HCT116 (cell line): ENCODE measurements around the gene SEZ6. TPM values are rescaled to one million over a fixed set of nuclear protein-coding genes. Genes with fewer than 3 reads are reported as not detected.

Experiments used
- ATAC-seq: fragments of 200-7000 bp; cut with Tn5 transposase; 2 replicates; pipeline ENCODE4 v1.9.1; 2020; ENCODE audit warnings: mild to moderate bottlenecking, moderate library complexity
- BruUV-seq: library from RNA; stranded (reverse); fragments of 400-500 nt; replicated peaks from 2 replicates; lab custom pipeline; 2021; lab: Mats Ljungman, UMichigan
- CTCF ChIA-PET: fragments of 300-600 bp; sonication (Branson Sonifier 250); formaldehyde crosslinking; loops from one replicate; lab custom pipeline; 2021; ENCODE audit warnings: antibody characterized with exemption; lab: Charles Lee
- POLR2A ChIA-PET: fragments of 300-600, 350-600 bp; sonication (Branson Sonifier 250); formaldehyde crosslinking; loops from one replicate; lab custom pipeline; 2021; ENCODE audit warnings: antibody characterized with exemption; lab: Charles Lee
- RAD21 ChIA-PET, 2 experiments: fragments of 300-600 bp; sonication (Branson Sonifier 250); formaldehyde crosslinking; loops; one replicate each; lab custom pipeline; 2023; ENCODE audit warnings: low total read pairs in 2 of 2; ENCODE audit not compliant: uncharacterized antibody in 2 of 2, unreplicated experiment in 2 of 2, low non-redundant PET in 1 of 2; lab: Charles Lee
- DNase-seq: peaks from one replicate; pipeline ENCODE4 v3.0.0-alpha.2; 2010; ENCODE audit warnings: low read depth, low spot score
- H2AFZ ChIP-seq: fragments of 200-600 bp; shearing (Covaris generic), sonication (generic); 2 replicates; pipeline ENCODE4 v1.6.1; 2017; ENCODE audit warnings: low read depth, mixed run types, mixed read lengths, antibody characterized with exemption, low read length; ENCODE audit not compliant: poor library complexity, severe bottlenecking
- H3K27ac ChIP-seq: 2 replicates; pipeline ENCODE4 v1.5.1; 2012; ENCODE audit warnings: low read depth, low read length
- H3K27me3 ChIP-seq: fragments of 200-600 bp; sonication (generic); 2 replicates; pipeline ENCODE4 v1.6.1; 2016; ENCODE audit warnings: mixed run types, low read length, mixed read lengths; ENCODE audit not compliant: insufficient read depth
- H3K36me3 ChIP-seq, 2 experiments: fragments of 200-500 bp in 1 of 2; fragments of 200-600 bp in 1 of 2; sonication (Bioruptor generic) in 1 of 2; sonication (generic) in 1 of 2; 2 replicates each; pipeline versions ENCODE4 v1.5.1 to v1.6.1; 2014 to 2016; ENCODE audit warnings: low read length in 2 of 2, inconsistent platforms in 1 of 2, mixed read lengths in 1 of 2, mixed run types in 1 of 2; ENCODE audit not compliant: insufficient read depth in 2 of 2, control insufficient read depth in 1 of 2
- H3K4me1 ChIP-seq, 2 experiments: fragments of 200-600 bp in 1 of 2; sonication (generic) in 1 of 2; 2 replicates each; pipeline versions ENCODE4 v1.5.1 to v1.6.1; 2012 to 2017; ENCODE audit warnings: low read length in 2 of 2, inconsistent platforms in 1 of 2, mild to moderate bottlenecking in 1 of 2, mixed read lengths in 1 of 2, mixed run types in 1 of 2, moderate library complexity in 1 of 2; ENCODE audit not compliant: insufficient read depth in 2 of 2, control insufficient read depth in 1 of 2
- H3K4me2 ChIP-seq: fragments of 200-600 bp; sonication (generic); 2 replicates; pipeline ENCODE4 v1.6.1; 2017; ENCODE audit warnings: mixed run types, low read length, mixed read lengths
- H3K4me3 ChIP-seq, 2 experiments: fragments of 200-600 bp in 1 of 2; sonication (generic) in 1 of 2; replicated peaks in 1 of 2; 2 replicates each; pipeline ENCODE4 v1.5.1; 2011 to 2016; ENCODE audit warnings: low read length in 2 of 2, control low read depth in 1 of 2, low read depth in 1 of 2, mild to moderate bottlenecking in 1 of 2, mixed read lengths in 1 of 2, mixed run types in 1 of 2
- H3K79me2 ChIP-seq: fragments of 200-600 bp; sonication (generic); 2 replicates; pipeline ENCODE4 v1.6.1; 2017; ENCODE audit warnings: mild to moderate bottlenecking, mixed run types, low read length, moderate library complexity, mixed read lengths; ENCODE audit not compliant: insufficient read depth
- H3K9ac ChIP-seq: fragments of 200-600 bp; sonication (generic); 2 replicates; pipeline ENCODE4 v1.6.1; 2016; ENCODE audit warnings: low read length, mixed read lengths
- H3K9me2 ChIP-seq: fragments of 200-600 bp; sonication (generic), shearing (Covaris generic); 2 replicates; pipeline ENCODE4 v1.6.1; 2017; ENCODE audit warnings: mixed run types, mild to moderate bottlenecking, moderate library complexity; ENCODE audit not compliant: insufficient read depth
- H3K9me3 ChIP-seq, 2 experiments: fragments of 200-500 bp in 1 of 2; fragments of 200-600 bp in 1 of 2; sonication (Bioruptor generic) in 1 of 2; sonication (generic) in 1 of 2; 2 replicates each; pipeline ENCODE4 v1.6.1; 2014 to 2017; ENCODE audit warnings: low read length in 2 of 2, mixed read lengths in 2 of 2, inconsistent platforms in 1 of 2, low read depth in 1 of 2, mild to moderate bottlenecking in 1 of 2, mixed run types in 1 of 2, moderate library complexity in 1 of 2; ENCODE audit not compliant: control insufficient read depth in 1 of 2, insufficient read depth in 1 of 2
- H4K20me1 ChIP-seq: fragments of 200-600 bp; sonication (generic), shearing (Covaris generic); 2 replicates; pipeline ENCODE4 v1.6.1; 2017; ENCODE audit warnings: mixed run types, mild to moderate bottlenecking, moderate library complexity; ENCODE audit not compliant: insufficient read depth
- ATF3 ChIP-seq: IDR thresholded peaks from 2 replicates; pipeline ENCODE4 v1.6.1; 2012
- CBX3 ChIP-seq: IDR thresholded peaks from 2 replicates; pipeline ENCODE4 v1.6.1; 2012; ENCODE audit warnings: low read depth
- CEBPB ChIP-seq: IDR thresholded peaks from 2 replicates; pipeline ENCODE4 v1.6.1; 2012; ENCODE audit warnings: low read depth
- EGR1 ChIP-seq: IDR thresholded peaks from 2 replicates; pipeline ENCODE4 v1.6.1; 2012; ENCODE audit warnings: low read depth
- EZH2 ChIP-seq: fragments of 200-600 bp; sonication (generic); IDR thresholded peaks from 2 replicates; pipeline ENCODE4 v1.6.1; 2017; ENCODE audit warnings: antibody characterized with exemption, mixed run types
- EZH2phosphoT487 ChIP-seq: fragments of 200-600 bp; IDR thresholded peaks from 2 replicates; pipeline ENCODE4 v1.6.1; 2018; ENCODE audit warnings: antibody characterized with exemption, borderline replicate concordance
- FOSL1 ChIP-seq: IDR thresholded peaks from 2 replicates; pipeline ENCODE4 v1.6.1; 2012; ENCODE audit warnings: low read depth
- JUND ChIP-seq: IDR thresholded peaks from 2 replicates; pipeline ENCODE4 v1.6.1; 2012
- POLR2A ChIP-seq: IDR thresholded peaks from 2 replicates; pipeline ENCODE4 v1.7.0; 2011; ENCODE audit warnings: borderline replicate concordance; ENCODE audit not compliant: insufficient read depth, insufficient read length; ENCODE audit errors: extremely low read depth
- POLR2AphosphoS5 ChIP-seq: IDR thresholded peaks from 2 replicates; pipeline ENCODE4 v1.6.1; 2011; ENCODE audit warnings: mild to moderate bottlenecking, low read depth, low read length, moderate library complexity
- RAD21 ChIP-seq: IDR thresholded peaks from 2 replicates; pipeline ENCODE4 v1.6.1; 2012; ENCODE audit warnings: low read depth, mild to moderate bottlenecking
- SP1 ChIP-seq: IDR thresholded peaks from 2 replicates; pipeline ENCODE4 v1.6.1; 2012; ENCODE audit warnings: low read depth
- SRF ChIP-seq: IDR thresholded peaks from 2 replicates; pipeline ENCODE4 v1.6.1; 2012; ENCODE audit warnings: low read depth
- TCF7L2 ChIP-seq: IDR thresholded peaks from 2 replicates; pipeline ENCODE4 v1.7.0; 2011; ENCODE audit warnings: borderline replicate concordance, inconsistent platforms; ENCODE audit not compliant: insufficient read depth, insufficient read length; ENCODE audit errors: extremely low read depth
- ZBTB33 ChIP-seq: IDR thresholded peaks from 2 replicates; pipeline ENCODE4 v1.6.1; 2011; ENCODE audit warnings: mild to moderate bottlenecking, low read length, moderate library complexity; ENCODE audit not compliant: insufficient replicate concordance; ENCODE audit errors: extremely low read depth
- ZFX ChIP-seq: fragments of 450-650 bp; IDR thresholded peaks from 2 replicates; pipeline ENCODE4 v1.6.1; 2017
- intact Hi-C: fragments of 100-400 bp; cut with micrococcal nuclease; formaldehyde crosslinking; loops from 2 replicates; pipeline ENCODE4 v1.10.0; 2022
- total RNA-seq: library from RNA; stranded (reverse); gene quantifications from one replicate; pipeline ENCODE4 v1.2.1, GENCODE V29; 2021; ENCODE audit not compliant: unreplicated experiment
- TF ChIP-seq, protein P1 (sequence below), 3 experiments: fragments of 200-600 bp in 1 of 3; sonication (generic) in 1 of 3; IDR thresholded peaks in 2 of 3; conservative IDR thresholded peaks in 1 of 3; 2 replicates each; pipeline ENCODE4 v1.5.1; 2012 to 2017; ENCODE audit warnings: low read depth in 2 of 3, low read length in 2 of 3, antibody characterized with exemption in 1 of 3, borderline replicate concordance in 1 of 3, control low read depth in 1 of 3, mild to moderate bottlenecking in 1 of 3, mixed read lengths in 1 of 3, mixed run types in 1 of 3, moderate library complexity in 1 of 3; ENCODE audit not compliant: insufficient read depth in 1 of 3
- TF ChIP-seq, protein P2 (sequence below): IDR thresholded peaks from 2 replicates; pipeline ENCODE4 v1.6.1; 2012
- TF ChIP-seq, protein P3 (sequence below): IDR thresholded peaks from 2 replicates; pipeline ENCODE4 v1.6.1; 2012; ENCODE audit warnings: low read depth

SEZ6 gene
- total RNA-seq, 1 experiment from 2014 or later = 0.22 TPM

- CTCF ChIA-PET = no interaction called here
- Histone ChIP-seq H3K79me2 (no peaks in the 10 kb centered on the region), H3K9me2 (no peaks in the 10 kb centered on the region), H3K27ac (no peak overlapping the region), H3K9ac (no peak overlapping the region), H4K20me1 (no peaks in the 10 kb centered on the region), H3K4me3 (no peak overlapping the region), H3K4me2 (no peak overlapping the region), H3K36me3 (no peaks in the 10 kb centered on the region), H3K4me1 (peaks cover 0 to under 1% of the 10 kb centered on the region in 2 experiments; a peak in 2 of 4 replicates), H3K27me3 (peaks cover 51% of the 10 kb centered on the region), H3K9me3 (no peaks in the 10 kb centered on the region), H2AFZ (no peak overlapping the region)
- DNase-seq (no peak), ATAC-seq (no peak)
- RAD21 ChIA-PET = no interaction called here
- POLR2A ChIA-PET = no interaction called here
- TF ChIP-seq CBX3 = no peak
- TF ChIP-seq, protein P1, sequence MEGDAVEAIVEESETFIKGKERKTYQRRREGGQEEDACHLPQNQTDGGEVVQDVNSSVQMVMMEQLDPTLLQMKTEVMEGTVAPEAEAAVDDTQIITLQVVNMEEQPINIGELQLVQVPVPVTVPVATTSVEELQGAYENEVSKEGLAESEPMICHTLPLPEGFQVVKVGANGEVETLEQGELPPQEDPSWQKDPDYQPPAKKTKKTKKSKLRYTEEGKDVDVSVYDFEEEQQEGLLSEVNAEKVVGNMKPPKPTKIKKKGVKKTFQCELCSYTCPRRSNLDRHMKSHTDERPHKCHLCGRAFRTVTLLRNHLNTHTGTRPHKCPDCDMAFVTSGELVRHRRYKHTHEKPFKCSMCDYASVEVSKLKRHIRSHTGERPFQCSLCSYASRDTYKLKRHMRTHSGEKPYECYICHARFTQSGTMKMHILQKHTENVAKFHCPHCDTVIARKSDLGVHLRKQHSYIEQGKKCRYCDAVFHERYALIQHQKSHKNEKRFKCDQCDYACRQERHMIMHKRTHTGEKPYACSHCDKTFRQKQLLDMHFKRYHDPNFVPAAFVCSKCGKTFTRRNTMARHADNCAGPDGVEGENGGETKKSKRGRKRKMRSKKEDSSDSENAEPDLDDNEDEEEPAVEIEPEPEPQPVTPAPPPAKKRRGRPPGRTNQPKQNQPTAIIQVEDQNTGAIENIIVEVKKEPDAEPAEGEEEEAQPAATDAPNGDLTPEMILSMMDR (IDR thresholded peaks at IDR 0.05 in 2 of 3, conservative IDR thresholded peaks at IDR 0.05 in 1 of 3; ENCODE audit: borderline replicate concordance in 1 of 3, insufficient read depth in 1 of 3, low read depth in 2 of 3, low read length in 2 of 3) = no peak
- no peak for TF ChIP-seq SRF
- TF ChIP-seq POLR2AphosphoS5 = no peak
- no peak for TF ChIP-seq POLR2A
- no peak for TF ChIP-seq TCF7L2
- no peak for TF ChIP-seq CEBPB
- no peak for TF ChIP-seq ATF3
- TF ChIP-seq ZBTB33 = no peak
- no peak for TF ChIP-seq EZH2phosphoT487
- TF ChIP-seq, protein P2, sequence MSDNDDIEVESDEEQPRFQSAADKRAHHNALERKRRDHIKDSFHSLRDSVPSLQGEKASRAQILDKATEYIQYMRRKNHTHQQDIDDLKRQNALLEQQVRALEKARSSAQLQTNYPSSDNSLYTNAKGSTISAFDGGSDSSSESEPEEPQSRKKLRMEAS = no peak
- TF ChIP-seq SP1 = no peak
- no peak for TF ChIP-seq ZFX
- TF ChIP-seq RAD21 = no peak
- no peak for TF ChIP-seq EZH2
- TF ChIP-seq FOSL1 = no peak
- TF ChIP-seq JUND = no peak
- no peak for TF ChIP-seq EGR1
- TF ChIP-seq, protein P3, sequence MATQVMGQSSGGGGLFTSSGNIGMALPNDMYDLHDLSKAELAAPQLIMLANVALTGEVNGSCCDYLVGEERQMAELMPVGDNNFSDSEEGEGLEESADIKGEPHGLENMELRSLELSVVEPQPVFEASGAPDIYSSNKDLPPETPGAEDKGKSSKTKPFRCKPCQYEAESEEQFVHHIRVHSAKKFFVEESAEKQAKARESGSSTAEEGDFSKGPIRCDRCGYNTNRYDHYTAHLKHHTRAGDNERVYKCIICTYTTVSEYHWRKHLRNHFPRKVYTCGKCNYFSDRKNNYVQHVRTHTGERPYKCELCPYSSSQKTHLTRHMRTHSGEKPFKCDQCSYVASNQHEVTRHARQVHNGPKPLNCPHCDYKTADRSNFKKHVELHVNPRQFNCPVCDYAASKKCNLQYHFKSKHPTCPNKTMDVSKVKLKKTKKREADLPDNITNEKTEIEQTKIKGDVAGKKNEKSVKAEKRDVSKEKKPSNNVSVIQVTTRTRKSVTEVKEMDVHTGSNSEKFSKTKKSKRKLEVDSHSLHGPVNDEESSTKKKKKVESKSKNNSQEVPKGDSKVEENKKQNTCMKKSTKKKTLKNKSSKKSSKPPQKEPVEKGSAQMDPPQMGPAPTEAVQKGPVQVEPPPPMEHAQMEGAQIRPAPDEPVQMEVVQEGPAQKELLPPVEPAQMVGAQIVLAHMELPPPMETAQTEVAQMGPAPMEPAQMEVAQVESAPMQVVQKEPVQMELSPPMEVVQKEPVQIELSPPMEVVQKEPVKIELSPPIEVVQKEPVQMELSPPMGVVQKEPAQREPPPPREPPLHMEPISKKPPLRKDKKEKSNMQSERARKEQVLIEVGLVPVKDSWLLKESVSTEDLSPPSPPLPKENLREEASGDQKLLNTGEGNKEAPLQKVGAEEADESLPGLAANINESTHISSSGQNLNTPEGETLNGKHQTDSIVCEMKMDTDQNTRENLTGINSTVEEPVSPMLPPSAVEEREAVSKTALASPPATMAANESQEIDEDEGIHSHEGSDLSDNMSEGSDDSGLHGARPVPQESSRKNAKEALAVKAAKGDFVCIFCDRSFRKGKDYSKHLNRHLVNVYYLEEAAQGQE = no peak
- no TSS peak for BruUV-seq
- intact Hi-C loops = no loop called here
Observed at GRCh38 chr17:29016345-29017210, 10.7 kb upstream of the SEZ6 start.
